K562 (cell line): ENCODE measurements around the gene PIP4K2A. TPM values are rescaled to one million over a fixed set of nuclear protein-coding genes. Genes with fewer than 3 reads are reported as not detected.
"Not testable (repeated sequence)": the region's sequence is repeated elsewhere in the genome, so short reads cannot be mapped to it uniquely, and the experiment has no call there.

Source experiments
- ATAC-seq: fragments of 200-7000 bp; cut with Tn5 transposase; 3 replicates; pipeline ENCODE4 v1.9.1; 2020; ENCODE audit warnings: moderate library complexity
- BruUV-seq: library from RNA; stranded (reverse); fragments of 400-500 nt; replicated peaks from 2 replicates; lab custom pipeline; 2021; lab: Mats Ljungman, UMichigan
- CTCF ChIA-PET: fragments of 300-600 bp; formaldehyde crosslinking; extraction: SDS; loops from one replicate; lab custom pipeline; 2021; ENCODE audit warnings: low intra/inter-chr PET ratio; lab: Yijun Ruan, JAX
- POLR2A ChIA-PET: fragments of 300-600, 350-650 bp; sonication (Branson Sonifier 250); formaldehyde crosslinking; extraction: SDS; loops from one replicate; lab custom pipeline; 2021; ENCODE audit warnings: antibody characterized with exemption, inconsistent platforms; lab: Yijun Ruan, JAX
- DNase-seq, 4 experiments: peaks; one replicate each; pipeline versions ENCODE4 v3.0.0 to v3.0.0-alpha.2; 2011 to 2018; ENCODE audit warnings: low spot score in 3 of 4, mixed read lengths in 3 of 4; ENCODE audit errors: extremely low read depth in 1 of 4
- FAIRE-seq: peaks from 2 replicates; lab custom pipeline; 2011; peaks lifted over from hg19 to GRCh38; lab: Jason Lieb, UNC
- H2AFZ ChIP-seq: 2 replicates; pipeline ENCODE4 v1.6.0; 2011; ENCODE audit warnings: low read depth, low read length, control low read depth, inconsistent platforms
- H3K27ac ChIP-seq: fragments of 200-600 bp; 3 replicates; pipeline ENCODE4 v1.8.0; 2011; ENCODE audit warnings: low read depth, mild to moderate bottlenecking, control low read depth, inconsistent platforms, low read length, moderate library complexity, mixed read lengths; ENCODE audit errors: extremely low read depth
- H3K27me3 ChIP-seq, 2 experiments: fragments of 300-600 bp in 1 of 2; 2 replicates in 1 of 2; 3 replicates in 1 of 2; pipeline versions ENCODE4 v1.6.0 to v1.8.0; 2011; ENCODE audit warnings: inconsistent platforms in 2 of 2, low read length in 2 of 2, mild to moderate bottlenecking in 1 of 2, mixed read lengths in 1 of 2, moderate library complexity in 1 of 2; ENCODE audit not compliant: control insufficient read depth in 2 of 2, insufficient read depth in 2 of 2
- H3K36me3 ChIP-seq: fragments of 300-600 bp; 3 replicates; pipeline ENCODE4 v1.8.0; 2011; ENCODE audit warnings: mild to moderate bottlenecking, low read length, inconsistent platforms; ENCODE audit not compliant: control insufficient read depth, insufficient read depth
- H3K4me1 ChIP-seq, 2 experiments: fragments of 200-600 bp in 1 of 2; replicated peaks in 1 of 2; 2 replicates in 1 of 2; 3 replicates in 1 of 2; pipeline versions ENCODE4 v1.5.1 to v1.8.0; 2011; ENCODE audit warnings: inconsistent platforms in 2 of 2, low read length in 2 of 2, mild to moderate bottlenecking in 1 of 2, mixed read lengths in 1 of 2, moderate library complexity in 1 of 2; ENCODE audit not compliant: control insufficient read depth in 2 of 2, insufficient read depth in 2 of 2
- H3K4me2 ChIP-seq: 2 replicates; pipeline ENCODE4 v1.6.1; 2011; ENCODE audit warnings: low read length, control low read depth, inconsistent platforms, mixed read lengths; ENCODE audit not compliant: insufficient read depth
- H3K4me3 ChIP-seq: fragments of 200-600 bp; sonication (generic), shearing (Covaris generic); 2 replicates; pipeline ENCODE4 v1.5.1; 2016; ENCODE audit warnings: control low read depth, inconsistent platforms
- H3K79me2 ChIP-seq: fragments of 200-600 bp; 3 replicates; pipeline ENCODE4 v1.8.0; 2011; ENCODE audit warnings: low read length, inconsistent platforms; ENCODE audit not compliant: control insufficient read depth, insufficient read depth
- H3K9ac ChIP-seq, 2 experiments: 2 replicates each; pipeline versions ENCODE4 v1.6.0 to v1.6.1; 2011; ENCODE audit warnings: low read depth in 2 of 2, low read length in 2 of 2, control low read depth in 1 of 2, inconsistent platforms in 1 of 2, mild to moderate bottlenecking in 1 of 2, mixed read lengths in 1 of 2; ENCODE audit not compliant: insufficient read depth in 1 of 2
- H3K9me1 ChIP-seq: one replicate; pipeline ENCODE4 v1.6.0; 2011; ENCODE audit warnings: inconsistent platforms, mild to moderate bottlenecking, low read length, moderate library complexity; ENCODE audit not compliant: control insufficient read depth, insufficient read depth
- H3K9me3 ChIP-seq: replicated peaks from 2 replicates; pipeline ENCODE4 v1.5.1; 2011; ENCODE audit warnings: low read depth, low read length, inconsistent platforms; ENCODE audit not compliant: control insufficient read depth, insufficient read depth
- H4K20me1 ChIP-seq: replicated peaks from 2 replicates; pipeline ENCODE4 v1.6.1; 2011; ENCODE audit warnings: low read length, inconsistent platforms, mixed read lengths; ENCODE audit not compliant: control insufficient read depth, insufficient read depth
- FOXK1 ChIP-seq: sonication (generic); formaldehyde crosslinking; IDR thresholded peaks from 2 replicates; pipeline ENCODE4 v1.8.0; 2022; ENCODE audit warnings: missing genetic modification reagents, mild to moderate bottlenecking, borderline replicate concordance
- ZC3H4 ChIP-seq: sonication (generic); formaldehyde crosslinking; IDR thresholded peaks from 2 replicates; pipeline ENCODE4 v1.9.0; 2021; ENCODE audit warnings: missing genetic modification reagents, borderline replicate concordance
- WGBS: fragments of 100-300 bp; shearing (Covaris generic); methylation state at CpG from one replicate; pipeline ENCODE4 v1.1.6; 2016; ENCODE audit warnings: low coverage, mixed read lengths; ENCODE audit not compliant: insufficient coverage; ENCODE audit errors: missing lambda C conversion rate; 5-methylcytosine and 5-hydroxymethylcytosine counted together
- in situ Hi-C: fragments of 300-500 bp; cut with MboI; formaldehyde crosslinking; loops from 4 replicates; pipeline ENCODE4 v1.15.0; 2018; ENCODE audit warnings: inconsistent platforms, mixed read lengths
- intact Hi-C: fragments of 100-400 bp; cut with micrococcal nuclease; formaldehyde crosslinking; loops from 2 replicates; pipeline ENCODE4 v1.14.2; 2022
- polyA plus RNA-seq, 8 experiments: library from polyadenylated mRNA; depleted of rRNA in 4 of 8; stranded (reverse) in 5 of 8; unstranded in 3 of 8; fragments of >200 nt; fragmentation: Nextera tagmentation in 2 of 8; fragmentation: Illumina TruSeq in 1 of 8; extraction: Ambion mirVana in 2 of 8; extraction: Trizol in 1 of 8; gene quantifications; 2 replicates each; pipeline versions ENCODE4 v1.2.1 to v1.2.3, GENCODE V29; 2011 to 2014; ENCODE audit warnings: inconsistent platforms in 1 of 8, missing spikeins in 1 of 8
- total RNA-seq, 7 experiments: library from RNA; depleted of rRNA in 6 of 7; stranded (reverse); fragments of >200 nt in 6 of 7; fragmentation: Illumina TruSeq in 2 of 7; extraction: Trizol in 2 of 7; gene quantifications; 2 replicates each; pipeline versions ENCODE4 v1.2.1 to v1.2.3, GENCODE V29; 2011 to 2021; ENCODE audit warnings: low replicate concordance in 1 of 7
- TF ChIP-seq, protein P1 (sequence below): fragments of 450-650 bp; IDR thresholded peaks from 2 replicates; pipeline ENCODE4 v1.6.1; 2016; ENCODE audit warnings: low read depth

The PIP4K2A gene
- total and polyA plus RNA-seq, 9 of the 15 experiments (the other 6 are each of a cell fraction or from before 2014, with no cell fraction given), result 35.6 to 117 (median 71.9) TPM

DNA sequence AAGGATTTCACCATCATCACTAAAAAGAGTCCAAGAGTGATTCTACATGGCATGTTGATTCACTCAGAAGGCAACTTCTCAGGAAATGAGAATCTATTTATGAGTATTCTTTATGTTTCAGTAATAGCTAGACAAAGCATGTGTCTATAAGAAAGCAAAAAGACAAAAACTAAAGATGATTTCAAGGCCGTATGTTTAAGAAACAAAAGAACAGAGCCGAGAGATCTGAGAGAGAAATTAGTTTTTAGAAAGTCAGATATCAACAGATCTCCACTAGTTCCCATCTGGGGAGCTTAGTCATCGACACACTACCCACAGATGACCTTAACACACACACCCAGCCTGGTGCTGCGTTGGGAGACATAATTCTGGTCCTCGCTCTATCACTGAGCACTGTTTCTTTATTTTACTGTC lies 21.0 kb downstream of the PIP4K2A start (continued):
- TF ChIP-seq, protein P1, sequence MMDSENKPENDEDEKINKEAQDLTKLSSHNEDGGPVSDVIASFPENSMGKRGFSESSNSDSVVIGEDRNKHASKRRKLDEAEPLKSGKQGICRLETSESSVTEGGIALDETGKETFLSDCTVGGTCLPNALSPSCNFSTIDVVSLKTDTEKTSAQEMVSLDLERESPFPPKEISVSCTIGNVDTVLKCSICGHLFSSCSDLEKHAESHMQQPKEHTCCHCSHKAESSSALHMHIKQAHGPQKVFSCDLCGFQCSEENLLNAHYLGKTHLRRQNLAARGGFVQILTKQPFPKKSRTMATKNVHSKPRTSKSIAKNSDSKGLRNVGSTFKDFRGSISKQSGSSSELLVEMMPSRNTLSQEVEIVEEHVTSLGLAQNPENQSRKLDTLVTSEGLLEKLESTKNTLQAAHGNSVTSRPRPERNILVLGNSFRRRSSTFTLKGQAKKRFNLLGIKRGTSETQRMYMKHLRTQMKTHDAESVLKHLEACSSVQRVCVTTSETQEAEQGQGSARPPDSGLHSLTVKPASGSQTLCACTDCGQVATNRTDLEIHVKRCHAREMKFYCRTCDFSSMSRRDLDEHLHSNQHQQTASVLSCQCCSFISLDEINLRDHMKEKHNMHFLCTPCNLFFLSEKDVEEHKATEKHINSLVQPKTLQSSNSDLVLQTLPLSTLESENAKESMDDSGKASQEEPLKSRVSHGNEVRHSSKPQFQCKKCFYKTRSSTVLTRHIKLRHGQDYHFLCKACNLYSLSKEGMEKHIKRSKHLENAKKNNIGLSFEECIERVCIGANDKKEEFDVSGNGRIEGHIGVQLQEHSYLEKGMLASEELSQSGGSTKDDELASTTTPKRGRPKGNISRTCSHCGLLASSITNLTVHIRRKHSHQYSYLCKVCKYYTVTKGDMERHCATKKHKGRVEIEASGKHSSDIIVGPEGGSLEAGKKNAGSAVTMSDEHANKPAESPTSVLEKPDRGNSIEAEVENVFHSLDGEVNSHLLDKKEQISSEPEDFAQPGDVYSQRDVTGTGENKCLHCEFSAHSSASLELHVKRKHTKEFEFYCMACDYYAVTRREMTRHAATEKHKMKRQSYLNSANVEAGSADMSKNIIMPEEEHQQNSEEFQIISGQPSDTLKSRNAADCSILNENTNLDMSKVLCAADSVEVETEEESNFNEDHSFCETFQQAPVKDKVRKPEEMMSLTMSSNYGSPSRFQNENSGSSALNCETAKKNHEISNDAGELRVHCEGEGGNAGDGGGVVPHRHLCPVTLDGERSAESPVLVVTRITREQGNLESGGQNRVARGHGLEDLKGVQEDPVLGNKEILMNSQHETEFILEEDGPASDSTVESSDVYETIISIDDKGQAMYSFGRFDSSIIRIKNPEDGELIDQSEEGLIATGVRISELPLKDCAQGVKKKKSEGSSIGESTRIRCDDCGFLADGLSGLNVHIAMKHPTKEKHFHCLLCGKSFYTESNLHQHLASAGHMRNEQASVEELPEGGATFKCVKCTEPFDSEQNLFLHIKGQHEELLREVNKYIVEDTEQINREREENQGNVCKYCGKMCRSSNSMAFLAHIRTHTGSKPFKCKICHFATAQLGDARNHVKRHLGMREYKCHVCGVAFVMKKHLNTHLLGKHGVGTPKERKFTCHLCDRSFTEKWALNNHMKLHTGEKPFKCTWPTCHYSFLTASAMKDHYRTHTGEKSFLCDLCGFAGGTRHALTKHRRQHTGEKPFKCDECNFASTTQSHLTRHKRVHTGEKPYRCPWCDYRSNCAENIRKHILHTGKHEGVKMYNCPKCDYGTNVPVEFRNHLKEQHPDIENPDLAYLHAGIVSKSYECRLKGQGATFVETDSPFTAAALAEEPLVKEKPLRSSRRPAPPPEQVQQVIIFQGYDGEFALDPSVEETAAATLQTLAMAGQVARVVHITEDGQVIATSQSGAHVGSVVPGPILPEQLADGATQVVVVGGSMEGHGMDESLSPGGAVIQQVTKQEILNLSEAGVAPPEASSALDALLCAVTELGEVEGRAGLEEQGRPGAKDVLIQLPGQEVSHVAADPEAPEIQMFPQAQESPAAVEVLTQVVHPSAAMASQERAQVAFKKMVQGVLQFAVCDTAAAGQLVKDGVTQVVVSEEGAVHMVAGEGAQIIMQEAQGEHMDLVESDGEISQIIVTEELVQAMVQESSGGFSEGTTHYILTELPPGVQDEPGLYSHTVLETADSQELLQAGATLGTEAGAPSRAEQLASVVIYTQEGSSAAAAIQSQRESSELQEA, result no peak
- TF ChIP-seq ZC3H4 (CRISPR knock-in tag) (no peak), FOXK1 (no peak)

DNA sequence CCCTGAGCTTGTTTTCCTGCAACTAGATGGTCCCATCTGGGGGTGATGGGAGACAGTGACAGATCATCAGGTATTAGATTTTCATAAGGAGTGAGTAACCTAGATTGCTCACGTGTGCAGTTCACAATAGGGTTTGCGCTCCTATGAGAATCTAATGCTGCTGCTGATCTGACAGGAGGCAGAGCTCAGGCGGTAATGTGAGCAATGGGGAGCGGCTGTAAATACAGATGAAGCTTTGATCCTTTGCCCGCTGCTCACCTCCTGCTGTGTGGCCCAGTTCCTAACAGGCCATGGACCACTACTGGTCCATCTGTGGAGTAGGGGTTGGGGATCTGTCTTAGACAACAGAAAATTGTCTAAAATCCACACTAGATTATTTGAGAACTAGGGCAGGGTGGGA lies 22.3 kb downstream of the PIP4K2A start:
- in situ Hi-C loops, H3K9me1 ChIP-seq, ATAC-seq, H4K20me1 ChIP-seq, BruUV-seq, H2AFZ ChIP-seq, H3K4me2 ChIP-seq, H3K9me3 ChIP-seq, intact Hi-C loops, FAIRE-seq, H3K9ac ChIP-seq, DNase-seq, H3K4me3 ChIP-seq, H3K27ac ChIP-seq, H3K27me3 ChIP-seq, CTCF ChIA-PET: not testable (repeated sequence)
- 90% methylated on average over 5 of the region's 5 CpGs for WGBS
- POLR2A ChIA-PET, result interaction anchor here (0.8 to 3.0 kb wide), 6 partner anchors 8 to 18 kb away, joined by 3 to 18 read pairs (median 8); no protein-coding TSS in a partner anchor
- peaks cover 20% of the 10 kb centered on the region; the same call in 2 of the 3 replicates for H3K36me3 ChIP-seq
- H3K79me2 ChIP-seq, result peaks cover 100% of the 10 kb centered on the region
- H3K4me1 ChIP-seq, result peaks cover 3 to 38% of the 10 kb centered on the region in 2 experiments
